PC-3 (cell line): Measurements from ENCODE around the gene HERC3. TPM values are rescaled to one million over a fixed set of nuclear protein-coding genes. Genes with fewer than 3 reads are reported as not detected.

Source experiments
- ATAC-seq: fragments of 200-7000 bp; cut with Tn5 transposase; 2 replicates; pipeline ENCODE4 v1.9.1; 2020; ENCODE audit warnings: mild to moderate bottlenecking, moderate library complexity
- BruUV-seq: library from RNA; stranded (reverse); fragments of 400-500 nt; replicated peaks from 2 replicates; lab custom pipeline; 2021; lab: Mats Ljungman, UMichigan
- CTCF ChIA-PET: fragments of 300-600 bp; sonication (Branson Sonifier 250); formaldehyde crosslinking; loops from one replicate; lab custom pipeline; 2022; ENCODE audit warnings: antibody characterized with exemption; lab: Charles Lee
- POLR2A ChIA-PET: fragments of 300-600 bp; sonication (Branson Sonifier 250); formaldehyde crosslinking; loops from one replicate; lab custom pipeline; 2022; ENCODE audit warnings: antibody characterized with exemption; ENCODE audit not compliant: unreplicated experiment; lab: Charles Lee
- DNase-seq: peaks from one replicate; pipeline ENCODE4 v3.0.0-alpha.2; 2015
- H2AFZ ChIP-seq: fragments of 300-600 bp; sonication (generic); 2 replicates; pipeline ENCODE4 v1.6.0; 2016; ENCODE audit warnings: antibody characterized with exemption, low read length
- H3F3A ChIP-seq: fragments of 300-600 bp; sonication (generic); one replicate; pipeline ENCODE4 v1.6.0; 2017; ENCODE audit warnings: antibody characterized with exemption, low read length, control low read depth, mild to moderate bottlenecking; ENCODE audit not compliant: unreplicated experiment
- H3K27ac ChIP-seq: fragments of 300-600 bp; sonication (generic); 2 replicates; pipeline ENCODE4 v1.5.1; 2016; ENCODE audit warnings: mild to moderate bottlenecking, low read length
- H3K27me3 ChIP-seq: fragments of 300-600 bp; sonication (generic); 2 replicates; pipeline ENCODE4 v1.6.1; 2016; ENCODE audit warnings: low read length, mixed read lengths
- H3K36me3 ChIP-seq: fragments of 300-600 bp; sonication (generic); 2 replicates; pipeline ENCODE4 v1.6.1; 2016; ENCODE audit warnings: low read depth, mixed run types, low read length, mixed read lengths
- H3K4me1 ChIP-seq: fragments of 300-600 bp; sonication (generic); 2 replicates; pipeline ENCODE4 v1.5.1; 2016; ENCODE audit warnings: low read length; ENCODE audit not compliant: insufficient read depth
- H3K4me2 ChIP-seq: fragments of 300-600 bp; sonication (generic); 2 replicates; pipeline ENCODE4 v1.6.0; 2016; ENCODE audit warnings: low read length
- H3K4me3 ChIP-seq: fragments of 300-600 bp; sonication (generic); 2 replicates; pipeline ENCODE4 v1.5.1; 2016; ENCODE audit warnings: mild to moderate bottlenecking, low read length, mixed read lengths
- H3K79me2 ChIP-seq: fragments of 300-600 bp; sonication (generic); 2 replicates; pipeline ENCODE4 v1.6.1; 2017; ENCODE audit warnings: low read length, mixed read lengths
- H3K9ac ChIP-seq: fragments of 300-600 bp; sonication (generic); 2 replicates; pipeline ENCODE4 v1.6.0; 2016; ENCODE audit warnings: mild to moderate bottlenecking, low read length
- H3K9me2 ChIP-seq: fragments of 300-600 bp; sonication (generic); replicated peaks from 2 replicates; pipeline ENCODE4 v1.6.1; 2016; ENCODE audit warnings: mixed run types, low read length, mixed read lengths
- H3K9me3 ChIP-seq: fragments of 300-600 bp; sonication (generic); 2 replicates; pipeline ENCODE4 v1.6.1; 2016; ENCODE audit warnings: low read length, mixed read lengths
- H4K20me1 ChIP-seq: fragments of 300-600 bp; sonication (generic); 2 replicates; pipeline ENCODE4 v1.6.1; 2016; ENCODE audit warnings: low read length, mixed read lengths
- EZH2 ChIP-seq: fragments of 300-600 bp; sonication (generic); IDR thresholded peaks from one replicate; pipeline ENCODE4 v1.6.1; 2017; ENCODE audit warnings: antibody characterized with exemption, mild to moderate bottlenecking, low read length; ENCODE audit not compliant: unreplicated experiment
- EZH2phosphoT487 ChIP-seq: fragments of 300-600 bp; sonication (generic); IDR thresholded peaks from 2 replicates; pipeline ENCODE4 v1.6.1; 2018; ENCODE audit warnings: mild to moderate bottlenecking, antibody characterized with exemption, low read length, borderline replicate concordance
- intact Hi-C: fragments of 100-400 bp; cut with micrococcal nuclease; formaldehyde crosslinking; loops from 2 replicates; pipeline ENCODE4 v1.9.0; 2023
- total RNA-seq: library from RNA; depleted of rRNA; stranded (reverse); fragments of >200 nt; gene quantifications from 2 replicates; pipeline ENCODE4 v1.2.3, GENCODE V29; 2014
- TF ChIP-seq, protein P1 (sequence below): fragments of 300-600 bp; sonication (generic); conservative IDR thresholded peaks from 2 replicates; pipeline ENCODE4 v1.5.1; 2017; ENCODE audit warnings: antibody characterized with exemption, low read depth, mild to moderate bottlenecking, low read length

HERC3 gene
- total RNA-seq, 1 experiment from 2014 or later: 5.2 TPM

DNA sequence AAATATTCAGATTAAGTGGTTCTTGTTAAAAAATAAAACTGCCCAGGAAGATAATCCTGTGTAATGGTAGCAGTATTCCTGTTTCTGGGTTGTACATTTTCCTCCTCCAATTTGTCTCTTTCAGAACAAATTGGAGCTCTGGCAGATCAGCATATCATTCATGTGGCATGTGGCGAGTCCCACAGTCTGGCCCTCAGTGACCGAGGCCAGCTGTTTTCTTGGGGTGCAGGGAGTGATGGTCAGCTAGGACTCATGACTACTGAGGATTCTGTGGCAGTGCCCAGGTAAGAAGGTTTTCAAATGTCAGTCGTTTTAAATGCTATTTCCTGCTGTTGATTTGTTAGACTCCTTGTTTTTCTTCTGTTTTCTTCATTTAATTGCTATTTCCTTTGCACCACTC, 57.4 kb downstream of the HERC3 start:
- TF ChIP-seq EZH2 (no peak), EZH2phosphoT487 (no peak)
- TF ChIP-seq, protein P1, sequence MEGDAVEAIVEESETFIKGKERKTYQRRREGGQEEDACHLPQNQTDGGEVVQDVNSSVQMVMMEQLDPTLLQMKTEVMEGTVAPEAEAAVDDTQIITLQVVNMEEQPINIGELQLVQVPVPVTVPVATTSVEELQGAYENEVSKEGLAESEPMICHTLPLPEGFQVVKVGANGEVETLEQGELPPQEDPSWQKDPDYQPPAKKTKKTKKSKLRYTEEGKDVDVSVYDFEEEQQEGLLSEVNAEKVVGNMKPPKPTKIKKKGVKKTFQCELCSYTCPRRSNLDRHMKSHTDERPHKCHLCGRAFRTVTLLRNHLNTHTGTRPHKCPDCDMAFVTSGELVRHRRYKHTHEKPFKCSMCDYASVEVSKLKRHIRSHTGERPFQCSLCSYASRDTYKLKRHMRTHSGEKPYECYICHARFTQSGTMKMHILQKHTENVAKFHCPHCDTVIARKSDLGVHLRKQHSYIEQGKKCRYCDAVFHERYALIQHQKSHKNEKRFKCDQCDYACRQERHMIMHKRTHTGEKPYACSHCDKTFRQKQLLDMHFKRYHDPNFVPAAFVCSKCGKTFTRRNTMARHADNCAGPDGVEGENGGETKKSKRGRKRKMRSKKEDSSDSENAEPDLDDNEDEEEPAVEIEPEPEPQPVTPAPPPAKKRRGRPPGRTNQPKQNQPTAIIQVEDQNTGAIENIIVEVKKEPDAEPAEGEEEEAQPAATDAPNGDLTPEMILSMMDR: no peak
- intact Hi-C loops: no loop called here
- H3K9me3 ChIP-seq: no peaks in the 10 kb centered on the region
- H3K4me1 ChIP-seq: no peaks in the 10 kb centered on the region
- no peaks in the 10 kb centered on the region for H3K79me2 ChIP-seq
- no peak overlapping the region for H3K27ac ChIP-seq
- H3F3A ChIP-seq: no peaks in the 10 kb centered on the region
- ATAC-seq (no peak), DNase-seq (no peak)
- ChIA-PET CTCF (no interaction called here), POLR2A (no interaction called here)
- no peak overlapping the region for H3K4me3 ChIP-seq
- no peak overlapping the region for H3K9ac ChIP-seq
- H3K36me3 ChIP-seq: no peaks in the 10 kb centered on the region
- no peaks in the 10 kb centered on the region for H4K20me1 ChIP-seq
- H3K27me3 ChIP-seq: no peaks in the 10 kb centered on the region
- H3K4me2 ChIP-seq: no peak overlapping the region
- no peak overlapping the region for H2AFZ ChIP-seq
- no TSS peak for BruUV-seq
- H3K9me2 ChIP-seq: no peaks in the 10 kb centered on the region

DNA sequence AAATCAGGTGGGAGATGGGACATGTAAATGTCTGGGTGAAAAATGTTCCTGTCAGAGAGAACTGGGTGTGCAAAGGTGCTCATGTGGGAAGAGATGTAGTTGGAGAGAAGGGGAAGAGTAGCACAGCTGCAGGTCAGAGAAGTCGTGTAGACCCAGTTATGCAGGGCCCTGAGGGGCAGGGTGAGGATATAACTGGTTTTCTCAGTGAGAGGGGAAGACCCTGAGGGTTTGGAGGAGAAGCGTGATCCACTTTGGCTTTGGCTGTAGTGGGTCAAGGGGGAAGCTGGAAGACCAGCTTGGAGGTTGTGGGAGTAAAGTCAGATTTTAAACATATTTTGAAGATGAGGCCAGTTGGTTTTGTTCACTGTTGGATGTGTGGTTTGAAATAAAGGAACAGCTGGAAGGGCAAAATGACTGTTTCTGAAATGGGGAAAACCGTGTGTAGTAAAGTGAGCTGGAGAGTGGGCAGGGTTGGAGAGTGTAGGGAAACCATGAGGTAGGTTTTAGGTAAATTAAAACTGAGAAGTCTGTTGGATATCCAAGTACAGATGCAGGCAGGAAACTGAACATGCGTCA, 61.2 kb downstream of the HERC3 start:
- H3K4me3 ChIP-seq: no peak overlapping the region
- POLR2A ChIA-PET: no interaction called here
- H4K20me1 ChIP-seq: no peaks in the 10 kb centered on the region
- H3K27ac ChIP-seq: no peak overlapping the region
- no peak overlapping the region for H3K9ac ChIP-seq
- no peak overlapping the region for H3K4me2 ChIP-seq
- H3K4me1 ChIP-seq: no peaks in the 10 kb centered on the region
- intact Hi-C loops: no loop called here
- H2AFZ ChIP-seq: no peak overlapping the region
- no peaks in the 10 kb centered on the region for H3K79me2 ChIP-seq
- H3K36me3 ChIP-seq: no peaks in the 10 kb centered on the region
- ATAC-seq: no peak
- H3K9me2 ChIP-seq: no peaks in the 10 kb centered on the region
- no peak for TF ChIP-seq EZH2
- TF ChIP-seq, protein P1: no peak
- no peak for TF ChIP-seq EZH2phosphoT487
- no peaks in the 10 kb centered on the region for H3K9me3 ChIP-seq
- CTCF ChIA-PET: no interaction called here
- DNase-seq: no peak
- BruUV-seq: no TSS peak
- no peaks in the 10 kb centered on the region for H3F3A ChIP-seq
- H3K27me3 ChIP-seq: no peaks in the 10 kb centered on the region

DNA sequence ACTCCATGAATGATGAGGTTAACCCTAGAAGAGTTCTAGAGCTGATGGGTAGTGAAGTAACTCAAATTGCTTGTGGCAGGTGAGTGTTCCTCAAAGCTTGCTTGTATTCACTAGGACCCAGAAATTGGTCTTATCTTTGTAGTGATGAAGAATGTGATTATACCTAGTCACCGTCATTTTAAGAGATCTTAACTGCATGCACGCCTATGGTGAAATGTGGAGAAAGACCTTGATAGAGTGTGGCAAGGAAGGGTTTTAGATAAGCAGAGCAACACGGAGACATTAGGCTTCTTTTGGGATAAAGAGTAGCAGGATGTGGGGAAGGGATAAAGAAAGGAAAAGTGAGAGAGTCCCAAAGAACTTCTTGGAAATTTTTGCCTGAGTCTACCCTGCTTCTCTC, 62.9 kb downstream of the HERC3 start:
- TF ChIP-seq EZH2phosphoT487 (no peak), EZH2 (no peak)
- TF ChIP-seq, protein P1: no peak
- H3K9ac ChIP-seq: no peak overlapping the region
- ATAC-seq (no peak), DNase-seq (no peak)
- H3K36me3 ChIP-seq: no peaks in the 10 kb centered on the region
- H3K9me3 ChIP-seq: no peaks in the 10 kb centered on the region
- no peaks in the 10 kb centered on the region for H4K20me1 ChIP-seq
- H3K27ac ChIP-seq: no peak overlapping the region
- POLR2A ChIA-PET: no interaction called here
- H3K4me1 ChIP-seq: peaks cover 15% of the 10 kb centered on the region
- BruUV-seq: no TSS peak
- no peaks in the 10 kb centered on the region for H3K79me2 ChIP-seq
- no peaks in the 10 kb centered on the region for H3K9me2 ChIP-seq
- no peaks in the 10 kb centered on the region for H3K27me3 ChIP-seq
- CTCF ChIA-PET: no interaction called here
- H2AFZ ChIP-seq: no peak overlapping the region
- H3K4me2 ChIP-seq: no peak overlapping the region
- H3F3A ChIP-seq: no peaks in the 10 kb centered on the region
- intact Hi-C loops: no loop called here
- no peak overlapping the region for H3K4me3 ChIP-seq
